Skin epidermis (tissue), 12 donors: ENCODE results near the gene DNAJC5.
"Not testable (repeated sequence)": the region's sequence is repeated elsewhere in the genome, so short reads cannot be mapped to it uniquely, and the experiment has no call there.

Experiments
- H3K27ac ChIP-seq, 21 experiments: fragments of 200-600 bp; sonication (generic) in 11 of 21; one replicate each; pipeline ENCODE4 v1.5.0; 2020; ENCODE audit warnings: mild to moderate bottlenecking in 3 of 21, inconsistent platforms in 2 of 21, moderate library complexity in 2 of 21
- H3K4me3 ChIP-seq, 7 experiments: fragments of 200-600 bp; sonication (generic) in 2 of 7; one replicate each; pipeline ENCODE4 v1.5.0; 2020; ENCODE audit warnings: inconsistent platforms in 2 of 7, mild to moderate bottlenecking in 2 of 7, moderate library complexity in 1 of 7

Gene DNAJC5

GRCh38 chr20:63958964-63959698 lies 64.2 kb downstream of the DNAJC5 start:
- H3K27ac ChIP-seq, result peak overlapping the region in 1 of 21 experiments; percentile 26
- no peak overlapping the region for H3K4me3 ChIP-seq

DNA sequence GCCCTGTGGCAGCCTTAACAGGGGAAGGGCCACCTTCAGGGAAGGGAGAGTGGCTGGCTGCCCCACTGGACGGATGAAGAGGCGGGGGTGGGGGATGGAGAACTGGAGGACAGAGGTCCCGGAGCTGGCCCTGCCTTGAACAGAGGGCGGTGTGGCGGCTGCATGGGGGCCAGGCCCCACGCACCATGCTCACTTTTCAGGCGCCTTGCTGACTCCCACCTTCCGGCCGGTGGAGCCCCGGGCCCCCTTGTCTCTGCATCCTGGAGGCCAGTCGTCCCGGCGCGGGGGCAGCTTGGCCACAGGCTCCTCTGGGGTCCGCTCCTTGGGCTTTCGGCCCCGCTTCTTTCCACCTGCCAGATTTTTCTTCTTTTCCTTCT lies 64.8 kb downstream of the DNAJC5 start:
- H3K27ac ChIP-seq, result no peak overlapping the region
- H3K4me3 ChIP-seq, result no peak overlapping the region

- H3K27ac ChIP-seq, H3K4me3 ChIP-seq: not testable (repeated sequence)
Observed at GRCh38 chr20:63960654-63961621, 66.0 kb downstream of the DNAJC5 start.

DNA sequence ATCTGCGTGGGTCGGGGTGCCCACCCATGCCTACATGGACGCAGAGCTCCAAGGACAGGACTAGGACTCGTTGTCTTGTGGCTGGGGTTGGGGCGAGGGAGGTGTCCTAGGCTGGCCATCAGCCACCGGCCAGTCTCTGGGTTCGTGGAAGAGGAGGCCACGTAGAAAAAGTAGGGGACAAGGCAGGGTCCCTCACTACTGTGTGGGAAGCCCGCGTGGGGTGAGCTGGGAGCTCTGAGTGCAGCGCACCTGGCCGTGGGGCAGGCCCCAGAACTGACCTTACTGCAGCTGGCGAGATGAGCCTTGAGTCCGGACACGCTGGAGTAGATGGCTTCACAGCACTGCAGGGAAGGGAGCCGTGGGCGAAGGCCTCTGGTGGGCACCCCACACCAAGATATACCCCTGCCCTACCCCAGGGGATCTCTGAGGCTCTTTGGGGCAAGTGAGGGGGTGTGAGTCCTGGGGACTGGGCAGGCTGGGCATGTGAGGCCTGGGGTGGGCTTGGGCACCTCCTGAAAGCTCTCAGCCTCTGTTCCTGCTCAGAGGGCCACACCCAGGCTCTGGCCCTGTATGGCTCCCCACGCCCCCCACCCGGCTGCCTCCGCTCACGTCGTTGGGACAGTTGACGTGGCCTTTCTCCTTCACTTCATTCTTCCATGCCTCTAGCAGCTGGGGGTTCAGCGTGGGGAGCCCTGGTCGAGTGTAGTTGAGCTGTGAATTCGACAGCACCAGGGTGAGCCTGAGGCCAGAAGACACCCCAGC lies 66.9 kb downstream of the DNAJC5 start:
- H3K27ac ChIP-seq, result no peak overlapping the region

DNA sequence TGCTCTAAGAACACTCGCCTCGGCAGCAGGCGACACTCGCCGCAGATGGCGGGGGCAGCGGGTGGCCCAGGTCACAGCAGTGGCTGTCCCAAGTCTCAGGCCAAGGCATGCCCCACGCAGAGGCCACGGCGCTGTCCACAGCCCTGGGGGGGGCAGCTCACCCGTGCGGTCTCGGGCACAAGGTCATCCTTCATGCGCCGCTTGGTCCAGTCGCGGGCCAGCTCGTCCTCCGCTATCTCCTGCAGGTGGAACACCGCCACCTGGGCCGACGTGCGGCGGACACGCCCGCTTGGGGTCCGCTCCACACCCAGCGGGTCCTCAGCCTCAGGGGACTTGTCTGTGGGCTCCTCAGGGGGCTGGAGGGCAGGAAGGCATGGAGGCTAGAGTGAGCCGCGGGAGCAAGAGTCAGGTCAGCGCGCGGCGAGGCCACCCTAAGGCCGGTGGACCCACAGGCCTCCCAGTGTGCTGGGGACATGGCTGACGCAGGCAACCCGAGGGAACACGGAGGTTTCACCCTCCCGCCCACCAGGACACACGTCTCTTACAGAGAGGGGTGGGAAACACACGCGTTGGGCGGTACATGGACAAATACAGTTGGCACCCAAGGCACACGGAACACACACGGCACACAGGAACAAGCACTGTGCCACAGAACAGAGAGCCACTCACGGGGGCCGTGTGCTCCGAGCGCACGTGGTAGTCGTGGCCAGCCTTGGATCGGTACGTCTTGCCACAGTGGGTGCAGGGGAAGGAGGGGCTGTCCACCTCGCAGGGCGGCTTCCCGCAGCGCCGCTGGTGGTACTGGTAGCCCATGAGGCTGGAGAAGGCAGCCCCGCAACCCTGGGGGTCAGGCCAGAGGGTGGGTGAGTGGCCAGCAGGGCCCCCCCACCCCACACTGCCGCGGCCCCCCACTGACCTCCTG lies 67.8 kb downstream of the DNAJC5 start:
- Histone ChIP-seq H3K27ac (no peak overlapping the region), H3K4me3 (no peak overlapping the region)

More for the DNA sequence above, 66.9 kb downstream of the DNAJC5 start:
- no peak overlapping the region for H3K4me3 ChIP-seq

DNA sequence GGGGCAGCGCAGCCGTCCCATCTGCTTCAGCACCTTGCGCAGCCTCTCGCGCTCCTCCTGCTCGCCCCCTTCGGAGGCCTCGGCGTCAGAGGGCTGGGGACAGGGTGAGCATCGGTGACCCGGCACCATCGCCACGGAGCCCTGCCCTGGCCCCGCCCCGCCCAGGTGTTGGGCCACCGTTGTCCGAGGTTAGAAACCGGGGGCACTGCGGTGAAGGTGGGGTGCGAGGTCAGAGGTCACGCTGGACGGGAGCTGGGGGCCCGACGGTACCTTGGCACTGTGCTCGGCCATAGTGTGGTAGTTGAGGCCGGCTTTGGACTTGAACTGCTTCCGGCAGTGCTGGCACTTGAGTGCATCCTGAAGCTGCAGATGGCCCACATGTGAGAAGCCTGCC lies 68.4 kb downstream of the DNAJC5 start:
- Histone ChIP-seq H3K27ac (no peak overlapping the region), H3K4me3 (no peak overlapping the region)

DNA sequence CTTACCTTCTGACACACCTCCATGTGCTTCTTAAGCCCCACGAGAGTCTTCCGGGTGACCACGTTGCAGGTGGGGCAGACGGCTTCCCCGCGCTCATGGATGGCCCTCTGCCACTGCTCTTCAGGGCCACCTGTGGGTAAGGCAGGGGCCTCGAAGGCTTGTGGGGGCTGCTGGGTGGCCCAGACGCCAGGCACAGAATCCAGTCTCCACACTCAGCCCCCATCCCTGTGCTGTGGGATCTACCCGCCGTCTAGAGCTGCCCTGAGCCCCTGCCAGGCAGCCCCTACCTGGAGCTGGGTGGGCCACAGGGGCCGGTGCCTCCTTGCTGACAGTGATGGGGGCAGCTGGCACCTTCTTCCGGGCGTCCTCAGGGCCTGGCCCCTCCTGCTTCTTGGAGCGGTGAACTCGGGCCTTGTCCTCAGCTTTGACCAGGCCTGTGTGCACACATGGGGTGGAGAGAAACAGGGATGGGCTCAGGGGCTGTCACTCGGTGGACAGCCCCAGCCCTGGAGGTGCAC lies 68.9 kb downstream of the DNAJC5 start:
- Histone ChIP-seq H3K27ac (no peak overlapping the region), H3K4me3 (no peak overlapping the region)

GRCh38 chr20:63964412-63964811 lies 69.5 kb downstream of the DNAJC5 start:
- Histone ChIP-seq H3K27ac (no peak overlapping the region), H3K4me3 (no peak overlapping the region)

GRCh38 chr20:63966172-63966943 lies 71.4 kb downstream of the DNAJC5 start:
- H3K4me3 ChIP-seq, result no peak overlapping the region
- H3K27ac ChIP-seq, result no peak overlapping the region

GRCh38 chr20:63966944-63967322 lies 72.0 kb downstream of the DNAJC5 start:
- H3K27ac ChIP-seq, result no peak overlapping the region
- no peak overlapping the region for H3K4me3 ChIP-seq

- Histone ChIP-seq H3K27ac (peak overlapping the region in 1 of 21 experiments; percentile 71), H3K4me3 (no peak overlapping the region)
Observed at GRCh38 chr20:63967330-63968135, 72.6 kb downstream of the DNAJC5 start.

DNA sequence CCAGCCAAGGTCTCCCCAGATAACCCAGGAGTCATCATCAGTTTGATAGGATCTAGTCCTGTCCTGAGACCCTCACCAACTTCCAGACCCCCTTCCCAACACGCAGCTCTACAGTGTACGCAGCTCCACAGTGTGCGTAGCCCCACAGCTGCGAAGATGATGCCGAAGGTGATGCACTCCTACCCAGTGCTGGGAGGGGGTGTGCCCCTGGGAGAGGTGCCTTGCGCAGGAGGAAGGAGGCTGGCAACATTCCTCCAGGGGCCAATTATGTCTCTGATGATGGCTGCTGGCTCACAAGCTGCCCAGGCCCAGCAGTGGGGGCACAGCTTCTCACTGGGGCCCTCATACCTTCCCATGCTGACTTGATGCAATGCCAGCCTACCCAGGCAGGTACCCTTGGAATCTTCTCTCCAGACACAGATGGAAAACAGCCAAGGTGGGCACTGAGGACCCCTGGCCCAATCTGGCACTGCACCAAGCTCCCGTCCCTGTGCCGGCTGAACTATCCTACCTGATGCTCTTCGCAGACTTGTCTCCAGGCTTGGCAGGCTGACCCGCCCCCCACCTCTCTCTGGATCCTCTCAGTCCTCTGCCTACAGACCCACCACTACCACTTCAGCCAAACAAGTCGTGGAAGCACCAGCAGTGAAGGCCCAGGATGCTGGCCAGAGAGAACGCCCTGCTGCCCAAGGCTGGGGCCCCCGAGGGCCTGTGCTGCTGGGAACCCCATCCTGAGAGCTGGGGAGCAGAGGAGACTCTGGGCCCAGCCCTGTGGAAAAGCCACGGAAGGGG lies 73.4 kb downstream of the DNAJC5 start:
- H3K4me3 ChIP-seq, result peak overlapping the region in 5 of 7 experiments; percentile 45 to 73 (median 50)
- H3K27ac ChIP-seq, result peak overlapping the region in 16 of 21 experiments; percentile 31 to 96 (median 82)

DNA sequence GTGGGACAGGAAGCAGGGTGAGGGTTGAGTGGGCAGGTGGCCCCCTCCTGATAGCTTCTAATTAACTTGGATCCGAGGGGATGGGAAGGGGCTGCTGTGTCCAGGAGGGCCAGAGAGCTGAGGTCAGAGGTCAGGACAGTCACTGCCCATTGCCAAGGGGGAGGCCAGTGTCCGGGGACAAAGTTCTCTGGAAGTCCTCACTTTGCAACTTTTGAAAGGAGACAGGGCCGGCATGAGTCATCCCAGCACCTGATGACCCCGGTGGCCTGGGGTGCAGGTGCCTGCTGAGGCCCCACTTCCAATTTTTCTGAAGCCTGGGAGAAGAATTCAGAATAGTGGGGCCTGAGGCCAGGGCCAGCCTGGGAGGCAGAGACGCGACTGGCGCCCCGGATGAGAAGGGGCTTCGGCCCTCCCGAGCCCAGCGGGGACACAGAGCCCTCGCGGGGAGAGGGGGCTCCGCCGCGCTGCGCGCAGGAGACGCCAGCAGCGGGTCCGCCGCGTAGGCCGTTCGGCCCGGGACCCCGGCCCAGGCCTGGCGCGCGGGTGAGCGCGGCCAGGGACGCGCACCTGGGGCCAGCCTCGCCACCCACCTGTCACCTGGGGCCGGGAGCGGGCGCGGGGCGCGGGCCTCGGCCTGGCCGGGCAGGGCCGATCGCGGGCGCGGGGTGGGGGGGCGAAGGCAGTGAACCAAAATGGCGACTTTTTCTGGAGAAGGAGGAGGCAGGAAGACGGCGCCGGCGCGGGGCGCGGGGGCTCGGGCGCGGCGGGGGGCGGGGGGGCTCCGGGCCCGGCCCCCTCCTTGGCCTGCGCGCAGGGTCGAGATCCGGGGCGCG lies 74.2 kb downstream of the DNAJC5 start:
- Histone ChIP-seq H3K27ac (peak overlapping the region; percentile 31 to 96 (median 79)), H3K4me3 (peak overlapping the region; percentile 44 to 73 (median 50))

DNA sequence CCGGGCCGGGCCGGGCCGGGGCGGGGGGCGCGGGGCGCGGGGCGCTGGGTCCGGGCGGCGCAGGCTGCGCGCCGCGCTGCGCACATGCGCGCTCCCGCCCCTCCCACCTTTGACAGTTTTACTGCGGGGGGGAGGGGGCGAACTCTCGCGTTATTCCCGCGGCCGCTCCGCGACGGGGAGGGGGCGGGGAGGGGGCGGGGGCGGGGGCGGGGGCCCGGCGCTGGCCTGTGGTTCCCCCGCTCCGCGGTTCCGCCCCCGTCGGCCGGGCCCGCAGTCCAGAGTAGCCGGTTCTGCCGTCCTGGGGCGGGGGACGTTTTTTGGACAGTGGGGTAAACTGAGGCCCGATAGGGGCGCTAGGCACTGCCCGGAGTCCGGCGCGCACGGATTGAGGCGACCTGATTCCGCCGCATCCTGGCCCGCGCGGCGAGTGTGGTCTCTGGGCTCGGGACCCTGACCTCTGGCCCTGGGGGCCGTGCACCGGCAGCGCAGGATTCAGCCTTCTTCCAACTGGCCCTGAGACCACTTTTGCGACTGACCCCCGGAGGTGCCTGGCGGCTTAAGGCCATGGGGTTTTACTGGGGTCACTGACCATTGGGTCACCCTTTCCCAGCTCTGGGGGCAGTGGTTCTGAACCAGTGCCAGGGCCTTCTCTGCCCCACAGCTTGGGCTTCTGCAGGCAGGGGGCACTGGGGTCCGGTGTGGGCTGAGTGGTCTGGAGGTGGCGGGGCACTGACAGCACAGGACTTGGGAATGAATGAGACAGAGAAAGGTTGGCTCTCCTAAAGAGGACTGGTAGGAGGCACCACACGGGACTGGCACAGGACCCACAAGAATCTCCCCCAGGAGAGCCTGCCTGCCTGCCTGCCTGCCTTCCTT lies 75.2 kb downstream of the DNAJC5 start, which contains the start of gene ZNF512B:
ZNF512B (minus strand) TSS at position 93 of the 876 bp plus-strand sequence. CDS start 1,980 bp downstream, outside the sequence.
- H3K4me3 ChIP-seq, result peak within 1 kb of the TSS; percentile 44 to 73 (median 52)
- H3K27ac ChIP-seq, result peak within 1 kb of the TSS; percentile 31 to 96 (median 79)
